GM18858 (cell line): ENCODE measurements around the gene OGFRL1.
"Not testable (repeated sequence)": the region's sequence is repeated elsewhere in the genome, so short reads cannot be mapped to it uniquely, and the experiment has no call there.

Source experiments
- ATAC-seq: cut with Tn5 transposase; IDR thresholded peaks from one replicate; pipeline ENCODE4 v1.9.1; 2021; ENCODE audit not compliant: unreplicated experiment

The OGFRL1 gene

DNA sequence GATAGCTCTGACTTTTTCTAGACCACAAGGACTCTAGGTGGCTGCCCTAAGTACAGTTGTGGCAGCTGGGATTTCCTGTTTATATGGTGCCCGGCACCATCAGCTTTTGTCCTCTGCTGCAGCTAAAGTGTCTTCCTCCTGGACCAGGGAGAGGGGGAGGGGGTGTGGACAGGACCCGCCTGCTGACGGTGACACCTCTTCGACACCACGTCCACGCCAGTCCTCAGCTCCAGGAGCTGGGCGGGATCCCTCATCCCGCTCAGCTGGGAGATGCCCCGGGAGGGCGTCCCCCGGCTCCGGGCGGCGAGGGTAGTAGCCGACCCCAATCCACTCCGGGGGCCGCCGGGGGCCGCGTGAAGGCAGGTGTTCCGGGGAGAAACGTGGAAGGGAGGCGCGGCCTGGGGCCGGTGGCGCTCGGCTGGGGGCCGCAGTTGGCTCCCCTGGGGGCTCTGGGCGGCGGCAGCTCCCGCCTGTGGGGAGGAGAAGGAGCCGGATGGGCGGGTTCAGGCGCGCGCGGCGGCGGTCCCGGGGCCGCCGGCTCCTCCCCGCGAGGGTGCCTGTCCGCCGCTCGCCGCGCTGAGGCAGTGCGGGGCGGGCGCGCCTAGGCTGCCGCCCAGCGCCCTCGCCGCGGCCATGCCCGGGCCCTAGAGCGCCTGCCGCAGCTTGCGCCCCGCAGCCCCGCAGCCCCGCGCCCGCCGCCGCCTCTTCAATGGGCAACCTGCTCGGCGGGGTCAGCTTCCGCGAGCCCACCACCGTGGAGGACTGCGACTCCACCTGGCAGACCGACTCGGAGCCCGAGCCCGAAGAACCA, at the start of gene OGFRL1:
Gene OGFRL1, plus strand, starts transcription at position 584 of the 811 bp plus-strand sequence. Its CDS starts 126 bp downstream, at position 710.
- ATAC-seq, result peak; percentile 70

GRCh38 chr6:71239694-71240093, 48.9 kb upstream of the OGFRL1 start:
- ATAC-seq, result no peak

- ATAC-seq, result no peak
Measured at GRCh38 chr6:71245265-71246049, 43.2 kb upstream of the OGFRL1 start.

GRCh38 chr6:71246596-71246995, 42.0 kb upstream of the OGFRL1 start:
- ATAC-seq, result no peak

DNA sequence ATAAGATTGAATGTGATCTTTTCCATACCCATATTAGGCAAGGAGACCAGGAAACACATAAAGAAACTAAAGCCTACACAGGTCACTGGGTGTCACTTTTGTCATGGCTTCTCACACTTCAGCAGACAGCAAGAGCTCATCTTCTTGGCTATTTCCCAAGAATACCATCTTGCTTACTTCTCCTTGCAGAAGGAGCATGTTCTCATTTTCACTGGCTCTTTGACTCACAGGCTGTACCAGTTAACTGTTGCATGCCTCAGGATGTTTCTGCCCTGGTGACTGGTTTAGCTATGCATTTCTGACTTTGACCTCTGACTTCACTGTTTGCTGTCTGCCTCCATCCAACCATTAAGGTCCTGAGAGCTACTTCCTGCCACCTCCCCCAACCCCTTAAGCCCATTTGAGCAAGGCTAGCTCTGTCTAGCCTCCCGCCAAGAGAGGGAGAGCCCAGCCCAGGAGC, 40.3 kb upstream of the OGFRL1 start:
- ATAC-seq, result peak; percentile 92

GRCh38 chr6:71248878-71249544, 39.6 kb upstream of the OGFRL1 start:
- ATAC-seq, result no peak

GRCh38 chr6:71250099-71250602, 38.5 kb upstream of the OGFRL1 start:
- ATAC-seq, result no peak

- no peak for ATAC-seq
Measured at GRCh38 chr6:71252410-71252809, 36.2 kb upstream of the OGFRL1 start.

DNA sequence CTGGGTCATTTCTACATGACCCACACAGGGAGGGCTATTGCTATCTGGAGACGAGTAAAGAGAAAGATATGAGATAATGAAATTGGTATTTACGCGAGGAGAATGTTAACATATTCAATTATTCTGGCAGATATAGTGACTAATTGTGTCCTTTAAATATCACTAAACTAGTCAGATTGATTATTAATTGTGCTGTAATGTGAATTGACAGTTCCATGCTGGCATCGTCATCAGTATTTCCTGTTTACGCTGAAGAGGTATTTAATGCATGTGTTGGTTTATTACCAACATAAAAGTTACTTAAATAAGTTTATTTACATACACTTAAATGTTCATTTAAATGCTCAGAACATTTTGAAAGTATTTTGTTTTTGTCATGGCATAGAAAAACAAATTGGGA, 35.7 kb upstream of the OGFRL1 start:
- ATAC-seq, result no peak

DNA sequence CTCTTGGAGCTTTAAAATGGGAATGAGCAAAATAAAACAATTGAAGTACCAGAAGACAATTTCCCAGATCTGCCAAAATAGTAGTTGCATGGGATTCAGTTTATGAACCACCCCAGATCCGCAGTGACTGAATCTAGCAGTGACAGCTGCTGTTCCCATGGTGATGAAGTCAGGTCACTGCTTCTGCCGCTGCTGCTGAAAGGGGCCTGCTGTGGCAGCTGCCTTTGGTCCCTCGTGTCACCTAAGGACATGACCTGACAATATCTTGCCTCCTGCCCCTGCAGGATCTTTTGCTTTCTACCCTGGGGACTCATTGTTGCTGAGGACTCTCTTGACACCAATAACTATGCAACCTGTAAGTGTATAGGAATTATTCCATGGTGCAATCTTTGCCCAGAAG, 34.3 kb upstream of the OGFRL1 start:
- no peak for ATAC-seq

GRCh38 chr6:71258078-71258866, 30.3 kb upstream of the OGFRL1 start:
- no peak for ATAC-seq

GRCh38 chr6:71259888-71260604, 28.6 kb upstream of the OGFRL1 start:
- no peak for ATAC-seq

DNA sequence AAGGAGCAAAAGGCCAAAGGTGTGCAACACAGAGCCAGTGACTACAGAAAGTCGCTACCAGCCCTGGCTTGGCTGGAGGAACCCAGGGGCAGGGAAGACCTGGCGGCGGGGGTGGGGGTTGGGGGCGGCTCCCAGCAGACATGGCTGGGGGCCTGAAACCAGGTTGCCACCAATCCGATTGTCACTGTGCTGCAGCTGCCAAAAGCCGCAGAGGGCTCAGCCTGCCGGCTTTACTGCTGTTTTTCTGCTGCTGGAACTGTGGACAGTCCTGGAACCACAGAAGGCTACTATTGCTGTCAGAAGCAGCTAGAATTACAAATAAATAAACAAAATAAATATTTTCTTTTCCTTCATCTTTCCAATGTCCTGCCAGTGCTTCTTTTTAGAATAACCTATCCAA, 25.7 kb upstream of the OGFRL1 start:
- no peak for ATAC-seq

- not testable (repeated sequence) for ATAC-seq
Measured at GRCh38 chr6:71266392-71266791, 22.2 kb upstream of the OGFRL1 start.

DNA sequence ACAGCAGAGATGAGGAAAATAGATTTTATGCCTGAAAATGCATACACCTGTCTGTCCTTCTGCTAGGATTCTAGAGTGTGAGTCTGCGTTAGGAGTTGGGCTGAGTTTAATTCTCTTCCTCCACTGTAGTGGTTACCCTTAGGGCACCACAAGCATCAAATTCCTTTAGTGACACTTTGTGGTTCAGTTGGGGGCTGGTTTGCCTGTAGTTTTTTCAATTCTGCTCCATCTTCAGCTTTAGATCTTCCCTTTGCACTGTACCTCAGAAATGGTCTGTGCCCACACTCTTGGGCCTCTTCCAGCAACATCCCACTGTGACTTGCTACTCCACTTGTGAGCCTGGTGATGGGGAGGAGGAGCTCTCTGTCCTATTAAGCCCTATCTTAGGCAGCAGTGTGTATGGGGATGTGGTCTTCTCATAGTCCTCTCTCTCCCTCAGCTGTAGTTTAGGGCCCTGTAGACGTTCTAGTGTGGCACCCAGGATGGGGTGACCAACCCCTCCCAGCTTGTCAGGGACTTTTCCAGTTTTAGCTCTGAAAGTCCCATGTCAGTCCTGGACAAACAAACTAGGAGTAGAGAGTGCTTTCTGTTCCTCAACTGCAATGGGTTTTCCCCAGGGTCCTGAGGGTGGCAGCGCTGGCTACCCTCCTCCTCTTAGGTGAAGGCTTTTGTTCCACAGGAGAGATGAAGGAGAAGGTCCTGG, 19.7 kb upstream of the OGFRL1 start:
- ATAC-seq, result peak; percentile 79

GRCh38 chr6:71277926-71278600, 10.5 kb upstream of the OGFRL1 start:
- ATAC-seq, result no peak

DNA sequence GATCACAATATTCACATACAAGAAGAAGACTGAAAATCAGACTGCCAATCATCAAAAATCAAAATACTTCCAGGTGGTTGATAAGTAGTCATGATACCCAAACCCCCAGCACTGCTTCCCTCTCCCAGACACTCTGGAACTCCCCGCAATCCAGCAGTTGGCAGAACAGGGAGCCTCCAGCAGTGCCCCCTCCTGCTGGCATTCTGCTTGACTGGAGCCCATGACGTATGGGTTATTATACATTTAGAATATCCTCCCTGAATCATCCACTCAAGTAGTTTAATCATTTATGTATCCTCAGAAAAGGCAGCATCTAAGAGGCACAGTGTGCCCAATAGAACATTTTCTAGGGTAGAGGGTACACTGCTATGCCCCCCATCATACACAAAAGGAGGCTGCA, 9.3 kb upstream of the OGFRL1 start:
- no peak for ATAC-seq

DNA sequence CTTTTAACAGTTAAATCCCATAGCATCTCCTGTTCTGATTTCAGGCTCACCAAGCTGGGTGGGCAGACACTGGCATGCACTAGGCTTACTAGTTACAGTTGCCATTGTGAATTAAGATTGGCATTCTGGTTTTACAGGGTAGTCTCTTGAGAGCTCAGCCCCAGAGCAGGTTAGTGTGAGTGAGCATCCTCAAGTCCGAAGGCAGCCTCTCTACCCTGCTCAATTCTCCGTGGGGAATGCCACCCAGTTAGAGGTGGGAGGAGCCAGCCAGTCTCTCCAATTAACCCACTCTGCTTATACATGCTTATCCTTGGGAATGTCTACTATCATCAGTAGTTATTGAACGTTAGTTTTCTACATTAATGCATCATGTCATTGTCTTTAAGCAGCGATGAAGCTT, 8.9 kb upstream of the OGFRL1 start:
- ATAC-seq, result no peak

DNA sequence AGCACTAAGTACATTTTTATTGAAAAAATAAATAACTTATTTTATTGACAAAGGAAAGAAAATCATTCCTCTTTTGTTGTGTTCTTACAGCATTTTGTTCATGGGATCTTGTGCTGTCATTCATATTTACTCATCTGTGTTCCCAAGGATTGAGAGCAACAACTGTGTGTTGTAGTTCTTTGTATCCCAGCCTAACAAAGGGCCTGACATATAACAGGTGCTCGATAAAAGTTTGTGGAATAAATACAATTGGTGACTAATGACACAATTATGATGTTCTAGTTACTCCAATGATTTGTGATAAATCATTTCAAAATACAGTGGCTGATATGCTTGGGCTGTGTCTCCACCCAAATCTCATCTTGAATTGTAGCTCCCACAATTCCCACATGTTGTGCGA, 7.9 kb upstream of the OGFRL1 start:
- ATAC-seq, result no peak
